ENCODE data around the gene DIS3L.
A peak's percentile ranks its signal among the peaks of the same experiment; 100 is the strongest.
"Not testable (repeated sequence)": the region's sequence is repeated elsewhere in the genome, so short reads cannot be mapped to it uniquely, and the experiment has no call there.

The DIS3L gene

DNA sequence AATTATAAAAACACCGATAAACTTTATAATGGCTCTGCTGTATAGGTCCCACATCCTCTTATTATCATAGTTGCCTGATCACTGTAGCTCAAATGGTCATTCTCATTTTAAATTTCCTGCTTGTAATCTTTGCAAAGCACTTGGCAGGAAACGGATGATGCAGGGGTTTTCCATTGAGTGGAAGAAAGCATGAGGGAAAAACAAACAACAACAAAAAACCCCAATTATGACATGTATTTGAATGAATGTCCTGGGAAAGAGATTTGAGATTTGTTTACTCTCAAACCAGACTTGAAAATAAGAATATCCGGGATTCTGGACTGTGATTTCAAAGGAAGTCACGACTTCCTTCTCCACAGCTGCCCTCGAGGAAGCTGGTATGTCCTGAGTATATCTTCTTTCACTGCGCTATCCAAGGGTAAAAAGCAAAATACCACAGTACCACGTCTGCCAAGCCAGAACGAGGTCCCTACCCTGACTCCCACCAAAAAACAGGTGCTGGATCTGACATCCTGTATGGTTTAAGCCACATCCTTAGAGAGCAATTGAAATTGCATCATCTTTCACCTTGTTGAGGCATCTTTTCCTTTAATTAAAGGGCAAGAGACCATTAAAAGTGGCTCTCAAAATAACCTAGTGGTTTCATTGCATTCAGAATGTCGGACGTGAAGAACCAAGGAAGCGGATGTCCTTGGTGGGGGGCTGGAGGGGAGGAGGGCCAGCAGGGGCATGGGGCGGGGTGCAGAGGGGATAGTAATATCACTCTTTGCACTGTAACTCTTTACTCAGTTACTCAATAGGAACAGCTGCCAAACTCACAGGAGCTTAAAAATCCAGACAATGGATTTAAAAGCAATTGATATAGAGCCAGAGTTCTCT is 76.6 kb downstream of the DIS3L start:
- DNase-seq (ENCODE audit: low read depth), result no peak
- TF ChIP-seq CTCF (IDR thresholded peaks at IDR 0.05; ENCODE audit: control insufficient read depth, insufficient read depth, low read depth, low read length, missing control alignments), result no peak
- peak overlapping the region; percentile 18 for H3K4me3 ChIP-seq (ENCODE audit: control insufficient read depth, low read depth, low read length)

DNA sequence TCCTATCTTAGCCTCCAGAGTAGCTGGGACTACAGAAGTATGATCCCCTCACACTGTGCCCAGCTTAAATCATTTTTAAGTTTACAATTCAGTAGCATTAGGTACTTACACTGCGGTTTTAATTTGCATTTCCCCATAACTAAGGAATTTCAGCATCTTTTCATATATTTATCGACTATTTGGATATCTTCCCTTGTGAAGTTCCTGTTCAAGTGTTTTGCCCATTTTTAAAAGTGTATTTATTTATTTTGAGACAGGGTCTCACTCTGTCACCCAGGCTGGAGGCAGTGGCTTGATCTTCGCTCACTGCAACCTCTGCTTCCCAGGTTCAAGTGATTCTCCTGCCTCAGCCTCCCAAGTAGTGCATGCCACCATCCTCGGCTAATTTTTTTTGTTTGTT is 80.8 kb downstream of the DIS3L start:
- TF ChIP-seq CTCF (IDR thresholded peaks at IDR 0.05; ENCODE audit: control insufficient read depth, insufficient read depth, low read depth, low read length, missing control alignments), result no peak
- DNase-seq (ENCODE audit: low read depth), result no peak
- H3K4me3 ChIP-seq (ENCODE audit: control insufficient read depth, low read depth, low read length), result no peak overlapping the region

- DNase-seq (ENCODE audit: low read depth), result no peak
- H3K4me3 ChIP-seq (ENCODE audit: control insufficient read depth, low read depth, low read length), result no peak overlapping the region
- no peak for TF ChIP-seq CTCF (IDR thresholded peaks at IDR 0.05; ENCODE audit: control insufficient read depth, insufficient read depth, low read depth, low read length, missing control alignments)
Observed at GRCh38 chr15:66378814-66379430, 85.6 kb downstream of the DIS3L start.

DNA sequence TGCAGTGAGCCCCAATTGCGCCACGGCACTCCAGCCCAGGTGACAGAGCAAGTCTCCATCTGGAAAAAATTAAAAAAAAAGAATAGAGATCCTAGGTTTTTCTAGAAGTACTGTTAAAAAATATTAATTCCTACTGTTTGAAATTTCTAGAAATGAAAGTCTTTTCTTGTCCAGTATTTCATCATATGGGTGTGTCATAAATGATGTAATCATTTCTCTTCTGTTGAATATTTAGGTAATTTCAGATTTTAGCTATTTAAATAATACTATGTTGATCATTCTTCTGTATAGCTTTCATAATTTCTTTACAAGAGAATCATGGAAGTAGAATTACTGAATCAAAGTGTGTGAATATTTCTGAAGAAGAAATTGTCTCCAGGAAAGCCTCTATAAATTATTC is 88.0 kb downstream of the DIS3L start:
- not testable (repeated sequence) for H3K4me3 ChIP-seq (ENCODE audit: control insufficient read depth, low read depth, low read length); DNase-seq (ENCODE audit: low read depth)
